ENCODE measurements around the gene CDH13. TPM values are rescaled to one million over a fixed set of nuclear protein-coding genes. Genes with fewer than 3 reads are reported as not detected.

Gene CDH13
- total and polyA plus RNA-seq, 8 donors = 0.12 to 21.4 (median 1.7) TPM; not detected in 1

DNA sequence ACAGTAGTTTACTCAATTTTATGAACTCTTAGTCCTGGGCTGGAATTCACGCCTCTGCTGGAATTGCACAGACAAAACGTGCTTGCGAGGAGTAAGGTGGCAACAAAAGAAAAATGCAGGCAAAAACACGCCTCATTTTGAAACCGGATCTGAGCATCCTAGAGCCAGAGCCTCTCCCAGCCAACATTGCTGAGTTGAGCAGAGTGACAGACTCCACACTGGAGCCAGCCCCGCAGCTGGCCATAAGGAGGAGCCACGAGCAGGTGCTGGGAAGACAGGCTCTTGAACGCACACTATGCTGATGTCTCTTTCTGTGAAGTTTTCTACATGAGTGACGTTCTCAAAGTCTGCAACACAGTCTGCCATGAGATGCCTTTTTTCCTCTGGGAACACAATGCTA, 1166.4 kb downstream of the CDH13 start:
- H3K27ac ChIP-seq = no peak overlapping the region
- intact Hi-C loops (cut with DNase I; ENCODE audit: low total_unique reads) = no loop called here
- 56 to 65% (median 57%) methylated on average over 9 of the region's 9 CpGs for WGBS, 5 donors

DNA sequence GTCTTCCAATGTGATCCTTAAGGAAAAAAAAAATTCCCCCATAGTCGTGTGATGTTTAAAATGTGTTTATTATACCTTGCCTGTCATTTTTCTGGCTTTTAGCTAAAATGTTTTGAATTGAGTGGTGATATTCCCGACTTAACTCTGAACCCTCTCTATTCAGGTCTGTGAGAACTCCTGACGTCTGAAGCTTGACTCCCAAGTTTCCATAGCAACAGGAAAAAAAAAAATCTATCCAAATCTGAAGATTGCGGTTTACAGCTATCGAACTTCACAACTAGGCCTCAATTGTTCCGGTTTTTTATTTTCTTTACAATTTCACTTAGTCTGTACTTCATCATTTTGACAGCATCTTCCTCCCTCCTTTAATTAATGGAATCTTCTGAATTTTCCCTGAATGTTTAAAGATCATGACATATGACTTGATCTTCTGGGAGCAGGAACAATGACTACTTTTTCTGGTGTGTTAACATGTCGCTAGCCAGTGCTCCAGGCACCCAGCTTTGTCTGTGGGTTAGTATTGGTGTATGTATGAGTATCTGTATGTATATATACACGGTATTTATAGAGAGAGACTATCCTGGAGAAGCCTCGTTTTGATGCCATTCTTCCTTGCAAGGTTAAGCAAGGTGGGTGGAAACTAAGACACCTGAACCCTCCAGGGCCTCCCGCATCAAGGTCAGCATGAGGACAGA, 1168.2 kb downstream of the CDH13 start:
- Histone ChIP-seq H3K36me3 (no peaks in the 10 kb centered on the region), H3K9me3 (no peaks in the 10 kb centered on the region), H3K4me1 (no peaks in the 10 kb centered on the region), H3K4me3 (no peak overlapping the region), H3K27ac (no peak overlapping the region), H3K27me3 (peaks cover 0 to 6% (median 0%) of the 10 kb centered on the region in 3 donors)
- 62 to 71% (median 70%) methylated on average over 10 of the region's 10 CpGs for WGBS, 5 donors
- intact Hi-C loops (cut with DNase I; ENCODE audit: low total_unique reads) = no loop called here
- no peak for DNase-seq
- TF ChIP-seq POLR2AphosphoS5 (IDR thresholded peaks at IDR 0.05) (no peak), EP300 (IDR thresholded peaks at IDR 0.05) (no peak), POLR2A (IDR thresholded peaks at IDR 0.05) (no peak)
- TF ChIP-seq, protein P1, sequence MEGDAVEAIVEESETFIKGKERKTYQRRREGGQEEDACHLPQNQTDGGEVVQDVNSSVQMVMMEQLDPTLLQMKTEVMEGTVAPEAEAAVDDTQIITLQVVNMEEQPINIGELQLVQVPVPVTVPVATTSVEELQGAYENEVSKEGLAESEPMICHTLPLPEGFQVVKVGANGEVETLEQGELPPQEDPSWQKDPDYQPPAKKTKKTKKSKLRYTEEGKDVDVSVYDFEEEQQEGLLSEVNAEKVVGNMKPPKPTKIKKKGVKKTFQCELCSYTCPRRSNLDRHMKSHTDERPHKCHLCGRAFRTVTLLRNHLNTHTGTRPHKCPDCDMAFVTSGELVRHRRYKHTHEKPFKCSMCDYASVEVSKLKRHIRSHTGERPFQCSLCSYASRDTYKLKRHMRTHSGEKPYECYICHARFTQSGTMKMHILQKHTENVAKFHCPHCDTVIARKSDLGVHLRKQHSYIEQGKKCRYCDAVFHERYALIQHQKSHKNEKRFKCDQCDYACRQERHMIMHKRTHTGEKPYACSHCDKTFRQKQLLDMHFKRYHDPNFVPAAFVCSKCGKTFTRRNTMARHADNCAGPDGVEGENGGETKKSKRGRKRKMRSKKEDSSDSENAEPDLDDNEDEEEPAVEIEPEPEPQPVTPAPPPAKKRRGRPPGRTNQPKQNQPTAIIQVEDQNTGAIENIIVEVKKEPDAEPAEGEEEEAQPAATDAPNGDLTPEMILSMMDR (IDR thresholded peaks at IDR 0.05) = no peak

More for the DNA sequence above, 1166.4 kb downstream of the CDH13 start:
- Histone ChIP-seq H3K4me1 (no peaks in the 10 kb centered on the region), H3K4me3 (no peak overlapping the region), H3K36me3 (no peaks in the 10 kb centered on the region), H3K9me3 (no peaks in the 10 kb centered on the region), H3K27me3 (no peaks in the 10 kb centered on the region)
- no peak for DNase-seq
- TF ChIP-seq POLR2AphosphoS5 (IDR thresholded peaks at IDR 0.05) = no peak
- TF ChIP-seq, protein P1 (IDR thresholded peaks at IDR 0.05) = no peak
- no peak for TF ChIP-seq EP300 (IDR thresholded peaks at IDR 0.05)
- no peak for TF ChIP-seq POLR2A (IDR thresholded peaks at IDR 0.05)

DNA sequence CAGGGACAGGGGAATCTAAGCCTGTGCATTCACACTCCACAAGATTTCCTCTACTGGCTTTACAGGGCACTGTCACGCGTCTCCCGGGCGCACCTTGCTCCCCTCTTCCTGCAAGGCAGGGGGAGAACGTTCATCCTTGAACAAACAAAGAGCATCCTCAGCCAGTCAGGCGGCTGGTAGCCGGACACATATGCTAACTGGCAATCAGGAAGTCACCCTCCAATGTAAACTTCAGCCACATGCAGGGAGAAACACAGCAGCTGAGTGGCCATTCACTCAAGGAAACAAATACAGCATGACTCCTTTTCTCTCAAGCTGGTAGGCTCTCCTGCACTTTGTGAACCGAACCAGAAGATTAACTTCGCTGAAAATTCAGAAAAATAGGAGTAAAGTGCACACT, 1170.2 kb downstream of the CDH13 start:
- no peak for DNase-seq
- H3K4me1 ChIP-seq = peaks cover 0 to 2% (median under 1%) of the 10 kb centered on the region in 4 donors
- H3K9me3 ChIP-seq = no peaks in the 10 kb centered on the region
- no peaks in the 10 kb centered on the region for H3K36me3 ChIP-seq
- no peak overlapping the region for H3K27ac ChIP-seq
- intact Hi-C loops (cut with DNase I; ENCODE audit: low total_unique reads) = no loop called here
- no peak overlapping the region for H3K4me3 ChIP-seq
- WGBS, 5 donors = 49 to 67% (median 58%) methylated on average over 9 of the region's 9 CpGs
- TF ChIP-seq POLR2AphosphoS5 (IDR thresholded peaks at IDR 0.05) = no peak
- TF ChIP-seq, protein P1 (IDR thresholded peaks at IDR 0.05) = no peak
- TF ChIP-seq POLR2A (IDR thresholded peaks at IDR 0.05) = no peak
- no peak for TF ChIP-seq EP300 (IDR thresholded peaks at IDR 0.05)
- H3K27me3 ChIP-seq = peaks cover 0 to 6% (median 0%) of the 10 kb centered on the region in 3 donors

DNA sequence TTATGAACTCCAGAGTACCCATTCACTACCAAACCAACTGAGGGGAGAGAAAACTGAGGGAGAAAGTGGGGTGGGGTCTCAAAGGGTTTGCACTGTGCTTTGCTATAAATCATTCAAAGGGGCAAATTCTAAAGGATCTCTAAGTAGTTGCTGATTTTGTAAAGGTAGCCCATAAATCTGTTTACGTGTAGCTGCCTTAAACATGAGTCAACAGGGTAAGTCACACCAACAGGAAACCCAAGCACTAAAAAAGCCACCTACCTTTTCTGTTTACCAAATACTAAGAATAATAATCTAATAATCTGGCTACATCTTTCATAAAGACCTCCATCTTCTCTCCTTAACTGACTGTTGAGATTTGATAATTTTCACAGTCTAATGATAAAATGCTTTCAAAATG, 1172.6 kb downstream of the CDH13 start:
- intact Hi-C loops (cut with DNase I; ENCODE audit: low total_unique reads) = no loop called here
- DNase-seq = no peak
- H3K27me3 ChIP-seq = peaks cover 0 to 6% (median 0%) of the 10 kb centered on the region in 3 donors
- no peaks in the 10 kb centered on the region for H3K9me3 ChIP-seq
- no peaks in the 10 kb centered on the region for H3K36me3 ChIP-seq
- H3K4me1 ChIP-seq = peaks cover 5 to 23% (median 12%) of the 10 kb centered on the region in 4 donors
- TF ChIP-seq, protein P1 (IDR thresholded peaks at IDR 0.05) = no peak
- 65 to 95% (median 84%) methylated on average over 1 of the region's 1 CpG for WGBS, 5 donors
- H3K4me3 ChIP-seq = no peak overlapping the region
- no peak overlapping the region for H3K27ac ChIP-seq
